ENCODE results near the gene AKR7A3.

The AKR7A3 gene

DNA sequence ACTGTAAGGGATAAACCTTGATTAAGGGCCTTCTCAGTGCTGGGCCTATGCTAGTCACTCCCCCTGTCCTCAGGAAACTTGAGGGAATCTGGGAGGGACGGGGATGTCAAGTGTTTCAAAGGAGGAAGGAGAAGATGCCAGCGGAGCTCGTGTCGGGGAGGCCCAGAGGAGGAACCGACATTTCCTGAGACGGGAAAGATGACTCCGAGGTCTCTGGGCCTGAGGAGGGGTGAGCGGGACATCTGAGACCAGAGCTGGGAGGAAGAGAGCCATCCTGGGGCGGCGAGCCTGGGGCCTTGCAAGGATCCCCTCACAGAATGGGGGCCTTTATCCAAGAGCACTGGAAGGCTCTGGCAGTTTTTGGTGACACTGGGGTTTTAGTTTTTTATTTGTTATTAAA is 33.9 kb upstream of the AKR7A3 start:
- Histone ChIP-seq H3K4me3 (no peak overlapping the region), H3K27ac (no peak overlapping the region)

DNA sequence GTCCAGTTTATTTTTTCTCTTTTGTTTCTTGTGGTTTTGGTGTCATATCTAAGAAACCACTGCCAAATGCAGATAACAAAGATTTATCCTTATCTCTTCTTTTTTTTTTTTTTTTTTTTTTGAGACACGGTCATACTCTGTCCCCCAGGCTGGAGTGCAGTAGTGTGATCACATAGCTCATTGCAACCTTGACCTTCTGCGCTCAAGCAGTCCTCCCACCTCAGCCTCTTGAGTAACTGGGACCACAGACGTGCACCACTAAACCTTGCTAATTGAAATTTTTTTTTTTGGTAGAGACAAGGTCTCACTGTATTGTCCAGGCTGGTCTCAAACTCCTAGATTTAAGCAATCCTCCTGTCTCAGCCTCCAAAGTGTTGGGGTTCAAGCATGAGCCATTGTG is 32.5 kb upstream of the AKR7A3 start:
- H3K4me3 ChIP-seq, result no peak overlapping the region
- no peak overlapping the region for H3K27ac ChIP-seq

DNA sequence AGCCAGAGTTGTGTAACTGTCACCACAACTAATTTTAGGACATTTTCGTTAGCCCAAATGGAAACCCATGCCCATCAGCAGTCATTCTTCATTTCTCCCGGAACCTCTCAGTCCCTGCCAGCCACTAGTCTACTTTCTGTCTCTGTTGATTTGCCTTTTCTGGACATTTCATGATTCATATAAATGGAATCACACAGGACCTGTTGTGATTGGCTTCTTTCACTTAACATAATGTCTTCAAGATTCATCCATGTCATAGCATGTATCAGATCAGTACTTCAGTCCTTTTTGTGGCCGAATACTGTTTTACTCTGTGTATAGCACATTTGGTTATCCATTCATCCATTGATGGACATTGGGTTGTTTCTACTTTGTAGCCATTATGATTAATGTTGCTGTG is 30.6 kb upstream of the AKR7A3 start:
- Histone ChIP-seq H3K4me3 (no peak overlapping the region), H3K27ac (no peak overlapping the region)

DNA sequence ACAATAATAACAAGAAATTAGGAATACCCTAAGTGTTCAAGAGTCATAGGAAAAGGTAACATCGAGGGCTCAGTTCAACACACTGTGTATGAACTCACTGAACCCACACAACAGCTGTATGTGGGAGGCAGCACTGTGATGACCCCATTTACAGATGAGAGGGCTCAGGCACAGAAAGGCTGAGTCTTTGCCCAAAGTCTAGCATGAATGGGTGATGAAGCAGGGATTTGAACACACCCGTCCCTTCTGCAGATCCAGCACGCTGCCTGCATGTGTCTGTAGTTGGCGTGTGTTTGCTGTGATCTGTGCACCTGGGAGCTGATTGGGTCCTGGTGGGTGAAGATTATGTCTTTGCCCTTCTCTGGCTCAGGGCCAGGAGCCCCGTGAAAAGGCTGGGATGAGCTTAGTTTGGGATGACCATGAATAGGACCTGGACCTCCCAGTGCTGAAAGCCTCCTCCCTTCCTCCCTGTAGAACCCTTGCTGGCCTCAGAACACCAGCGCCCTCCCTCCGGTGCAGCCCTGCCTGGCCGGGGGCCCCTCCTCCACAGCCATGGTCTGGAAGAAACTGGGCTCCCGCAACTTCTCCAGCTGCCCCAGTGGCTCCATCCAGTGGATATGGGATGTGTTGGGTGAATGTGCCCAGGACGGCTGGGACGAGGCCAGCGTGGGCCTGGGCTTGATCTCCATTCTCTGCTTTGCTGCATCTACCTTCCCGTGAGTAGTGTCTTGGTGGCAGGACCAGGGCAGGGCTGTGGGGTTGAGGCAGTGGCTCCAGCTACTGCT is 28.7 kb upstream of the AKR7A3 start:
- Histone ChIP-seq H3K4me3 (no peak overlapping the region), H3K27ac (no peak overlapping the region)

DNA sequence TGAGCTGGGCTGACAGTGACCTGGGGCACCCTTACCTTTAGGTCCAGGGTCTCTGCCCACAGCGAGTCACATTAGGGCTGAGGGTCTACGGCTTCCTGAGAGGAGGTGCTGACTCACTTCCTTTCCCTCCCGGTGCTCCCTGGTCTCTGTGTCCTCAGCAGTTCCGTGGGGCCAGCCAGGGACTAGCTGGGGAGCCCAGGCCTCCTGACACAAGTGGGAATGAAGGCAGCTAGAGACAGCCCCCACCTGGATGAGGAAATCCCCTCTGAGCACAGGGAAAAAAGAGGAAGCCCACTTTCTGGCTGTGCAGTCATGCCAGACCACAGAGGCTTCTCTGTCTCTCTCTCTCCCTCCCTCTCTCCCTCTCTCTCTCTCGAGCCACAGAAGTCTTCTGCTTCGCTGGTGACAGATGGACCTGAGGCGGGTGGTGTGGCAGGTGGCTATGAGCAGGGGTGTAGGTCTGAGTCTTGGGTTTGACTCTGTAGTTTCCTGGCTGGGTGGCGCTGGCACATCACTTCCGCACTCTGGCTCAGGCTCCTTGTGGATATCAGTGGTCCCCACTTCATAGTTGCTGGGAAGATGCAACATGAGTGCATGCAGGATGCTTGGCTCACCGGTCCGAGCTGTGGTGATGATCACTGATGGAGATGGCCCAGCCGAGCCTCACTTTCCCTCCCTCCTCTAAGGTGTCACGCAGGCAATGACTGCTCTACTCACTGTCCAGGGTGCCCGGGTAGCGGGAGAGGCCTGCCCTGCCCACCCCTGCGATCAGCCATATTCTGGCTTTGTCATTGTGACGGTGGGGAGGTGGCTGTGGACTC is 27.0 kb upstream of the AKR7A3 start:
- Histone ChIP-seq H3K27ac (peak overlapping the region in 2 of 21 experiments; percentile 10 to 49), H3K4me3 (no peak overlapping the region)

DNA sequence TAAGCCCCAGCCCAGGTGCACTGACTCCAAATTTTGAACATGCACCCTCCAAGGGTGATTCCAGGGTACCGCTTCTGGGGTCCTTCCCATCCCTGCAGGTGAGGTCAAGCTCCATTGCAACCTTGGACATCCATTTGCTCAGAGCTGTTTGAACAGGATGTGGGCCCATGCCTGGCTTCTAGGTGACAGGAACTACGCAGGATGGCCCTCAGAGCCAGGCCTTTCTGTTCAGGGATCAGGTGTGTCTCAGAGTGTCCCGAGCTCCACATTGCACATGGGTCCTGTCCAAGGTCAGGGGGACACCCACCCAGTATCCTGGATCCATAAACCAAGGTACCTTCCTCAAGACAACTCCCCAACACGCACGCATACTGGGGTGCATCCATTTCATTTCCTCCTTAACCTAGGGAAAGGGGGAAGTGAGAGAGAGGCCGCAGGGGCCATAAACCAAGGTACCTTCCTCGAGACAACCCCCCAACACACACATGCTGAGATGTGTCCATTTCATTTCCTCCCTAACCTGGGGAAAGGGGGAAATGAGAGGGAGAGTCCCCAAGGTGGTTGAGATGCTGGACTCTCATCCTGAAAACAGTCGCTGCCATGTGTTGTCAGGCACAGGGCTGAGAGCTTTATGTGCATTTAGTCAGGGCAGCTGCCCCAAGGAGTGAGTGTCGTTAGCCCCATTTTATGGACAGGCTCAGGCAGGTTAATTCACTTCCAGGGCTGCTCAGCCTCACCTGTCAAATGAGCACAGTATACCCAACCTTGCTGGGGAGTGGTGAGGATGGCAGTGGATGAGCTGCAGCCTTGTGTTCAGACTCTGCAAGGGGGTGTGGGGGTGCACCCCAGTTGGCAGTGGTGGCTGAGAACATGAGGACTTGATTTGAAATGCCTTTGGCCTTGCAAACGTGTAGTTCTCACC is 25.7 kb upstream of the AKR7A3 start:
- H3K27ac ChIP-seq, result peak overlapping the region in 2 of 21 experiments; percentile 17 to 26
- H3K4me3 ChIP-seq, result no peak overlapping the region

DNA sequence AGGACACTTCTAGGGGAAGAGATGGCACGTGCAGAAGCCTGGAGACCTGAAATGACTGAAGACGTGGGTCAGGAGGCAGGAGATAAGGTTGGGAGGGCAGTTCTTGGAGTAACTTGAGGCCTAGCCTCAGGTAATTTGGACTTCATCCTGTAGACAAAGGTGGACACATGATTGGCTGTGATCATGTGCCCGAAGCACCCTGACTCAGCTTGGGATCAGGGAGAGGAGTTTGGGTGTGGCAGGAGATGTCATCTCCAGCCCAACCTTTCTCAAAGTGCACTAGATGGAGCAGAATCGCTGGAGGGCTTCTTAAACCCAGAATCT is 25.0 kb upstream of the AKR7A3 start:
- Histone ChIP-seq H3K4me3 (no peak overlapping the region), H3K27ac (peak overlapping the region in 3 of 21 experiments; percentile 91 to 96 (median 96))

DNA sequence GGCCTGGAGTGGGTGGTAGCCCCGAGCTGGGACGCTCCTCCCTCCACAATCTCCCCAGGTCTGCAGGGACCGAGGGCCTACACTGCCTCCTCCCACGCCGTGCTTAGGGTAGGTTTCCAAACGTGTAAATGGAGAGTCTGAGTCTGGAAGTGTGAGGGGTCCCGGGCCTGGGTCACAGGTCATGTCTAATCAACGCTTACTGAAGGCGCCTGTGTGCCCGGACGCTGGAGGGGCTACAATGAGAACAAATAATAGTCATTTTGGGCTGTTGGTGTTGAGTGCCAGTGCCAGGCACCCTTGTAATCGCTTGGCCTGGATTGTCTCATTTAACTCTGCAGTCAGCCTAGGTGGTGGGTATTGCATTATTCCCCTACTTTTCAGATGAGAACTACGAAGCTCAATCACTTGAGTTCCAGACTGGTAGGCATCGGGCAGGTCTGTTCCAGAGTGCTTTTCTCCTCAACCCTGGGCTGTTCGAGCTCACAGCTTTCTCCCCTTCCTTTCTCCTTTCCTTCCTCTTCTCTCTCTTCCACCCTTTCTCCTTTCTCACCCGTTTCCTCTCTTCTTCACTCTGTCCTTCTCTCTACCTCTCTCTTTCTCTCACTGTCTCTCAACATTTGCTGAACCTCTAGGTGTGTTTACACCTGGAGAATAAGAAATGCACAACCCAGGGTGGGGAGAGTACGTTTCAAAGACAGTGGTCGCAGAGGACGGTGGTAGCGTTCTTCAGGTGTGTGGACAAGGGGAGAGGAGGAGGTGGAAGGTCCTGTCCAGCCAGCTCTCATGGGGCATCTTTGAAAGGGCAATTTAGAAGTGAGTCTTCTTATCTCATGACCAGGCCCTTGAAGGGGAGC is 24.4 kb upstream of the AKR7A3 start:
- H3K4me3 ChIP-seq, result peak overlapping the region; percentile 56 to 95 (median 91)
- H3K27ac ChIP-seq, result peak overlapping the region in 20 of 21 experiments; percentile 77 to 98 (median 92)

DNA sequence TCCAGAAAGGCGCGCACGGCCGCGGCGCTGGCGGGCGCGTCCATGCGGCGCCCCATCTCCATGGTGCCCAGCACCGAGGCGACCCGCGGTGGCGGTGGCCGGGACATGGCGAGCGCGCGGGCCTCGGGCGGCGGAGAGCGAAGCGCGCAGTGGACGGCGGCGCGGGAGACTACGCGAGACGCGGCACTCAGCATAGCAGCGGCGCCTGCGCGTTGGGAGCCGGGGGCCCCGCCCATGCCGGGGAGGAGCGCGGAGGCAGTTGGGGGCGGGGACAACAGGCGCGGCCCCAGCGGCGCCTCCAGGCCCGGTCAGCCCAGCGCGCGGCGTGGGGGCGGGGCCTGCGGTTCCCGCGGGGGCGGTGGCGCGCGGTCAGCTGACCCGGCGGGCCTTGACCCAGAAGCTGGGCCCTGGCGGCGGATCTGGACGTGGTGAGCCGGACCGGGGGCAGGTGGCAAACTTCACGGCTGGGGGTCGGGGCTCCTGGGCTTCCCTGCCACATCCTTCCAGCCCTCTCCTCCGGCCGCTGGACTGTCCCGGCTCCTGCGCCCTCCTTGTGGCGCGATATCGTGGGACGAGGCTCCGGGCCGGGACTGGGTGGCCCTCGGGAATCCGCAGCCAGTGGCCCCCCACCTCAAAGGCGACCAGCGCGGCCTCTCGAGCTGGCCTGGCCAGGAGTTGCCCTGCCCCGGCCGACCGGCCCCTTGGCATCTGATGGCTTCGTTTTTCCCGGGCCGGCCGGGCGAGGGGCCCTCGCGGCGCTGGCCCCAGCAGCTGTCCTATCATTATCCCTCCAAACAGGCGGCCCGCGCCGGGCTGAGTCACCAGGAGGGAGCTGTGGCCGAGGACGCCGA is 23.6 kb upstream of the AKR7A3 start, which contains the start of the genes AKR7A2 and SLC66A1:
AKR7A2 (minus strand) TSS at position 214 of the 851 bp plus-strand sequence; CDS start at position 194, 20 bp downstream.
SLC66A1 (plus strand) TSS at position 396 of the 851 bp plus-strand sequence. CDS start 5,352 bp downstream, outside the sequence.
- Histone ChIP-seq H3K4me3 (peak within 1 kb of the TSS; percentile 56 to 95 (median 91)), H3K27ac (peak within 1 kb of the TSS; percentile 55 to 98 (median 92))

DNA sequence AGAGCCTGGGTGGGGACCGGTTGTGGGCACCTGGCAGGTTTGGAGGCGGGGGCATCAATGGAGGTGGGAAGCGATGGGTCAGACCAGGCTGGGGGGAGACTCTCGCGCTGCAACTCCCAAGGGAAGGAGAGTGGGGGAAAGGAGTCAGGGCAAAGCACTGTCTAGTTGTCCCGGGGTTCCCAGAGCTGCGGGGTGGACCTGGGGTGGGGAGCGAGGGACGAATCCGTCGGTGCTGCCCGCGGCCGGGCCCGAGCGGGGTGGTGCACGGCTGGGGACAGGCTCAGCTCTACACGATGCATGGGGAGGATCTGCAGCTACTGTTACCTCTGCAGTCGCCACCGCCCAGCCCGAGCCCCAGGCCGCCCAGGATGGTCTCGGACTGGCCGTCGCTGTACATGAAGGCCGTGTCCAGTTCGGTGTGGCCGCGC is 22.9 kb upstream of the AKR7A3 start:
- H3K4me3 ChIP-seq, result peak overlapping the region; percentile 56 to 95 (median 91)
- H3K27ac ChIP-seq, result peak overlapping the region; percentile 38 to 98 (median 89)

DNA sequence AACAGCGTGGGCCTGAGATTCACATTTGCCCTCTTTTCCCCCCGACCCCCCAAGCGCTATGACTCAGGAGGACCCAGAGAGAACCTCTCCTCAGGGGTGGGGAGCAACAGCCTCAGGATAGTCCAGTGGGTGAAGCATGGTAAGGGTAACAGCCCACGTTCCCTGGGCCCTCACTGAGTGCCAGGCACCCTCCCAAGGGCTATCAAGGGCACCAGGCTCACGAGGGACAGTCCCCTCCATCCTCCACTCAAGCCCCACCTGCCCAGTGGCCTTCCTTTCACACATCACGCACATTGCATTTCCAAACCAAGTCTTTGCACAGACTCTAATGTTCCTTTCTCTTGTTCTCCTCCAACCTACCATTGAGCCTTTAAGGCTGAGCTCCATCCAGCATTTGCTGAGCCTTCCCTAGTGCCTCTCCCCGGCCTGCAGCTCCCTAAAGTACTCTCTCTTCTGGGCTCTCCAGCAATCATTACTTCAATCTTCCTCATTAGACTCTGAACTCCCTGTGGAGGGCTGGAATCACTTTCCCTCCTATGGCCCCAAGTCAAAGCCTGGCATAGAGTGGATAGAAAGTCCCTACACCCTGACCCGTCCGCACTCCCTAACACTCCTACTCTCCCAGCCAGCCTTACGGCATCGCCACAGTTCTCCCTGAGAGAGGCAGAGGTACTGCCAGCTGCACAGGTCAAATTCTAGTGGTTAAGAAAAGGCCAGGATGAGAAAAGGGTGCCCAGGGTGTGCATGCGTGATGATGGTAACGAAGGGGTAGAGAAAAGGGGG is 22.3 kb upstream of the AKR7A3 start:
- Histone ChIP-seq H3K27ac (peak overlapping the region in 18 of 21 experiments; percentile 41 to 98 (median 90)), H3K4me3 (peak overlapping the region; percentile 56 to 95 (median 91))

DNA sequence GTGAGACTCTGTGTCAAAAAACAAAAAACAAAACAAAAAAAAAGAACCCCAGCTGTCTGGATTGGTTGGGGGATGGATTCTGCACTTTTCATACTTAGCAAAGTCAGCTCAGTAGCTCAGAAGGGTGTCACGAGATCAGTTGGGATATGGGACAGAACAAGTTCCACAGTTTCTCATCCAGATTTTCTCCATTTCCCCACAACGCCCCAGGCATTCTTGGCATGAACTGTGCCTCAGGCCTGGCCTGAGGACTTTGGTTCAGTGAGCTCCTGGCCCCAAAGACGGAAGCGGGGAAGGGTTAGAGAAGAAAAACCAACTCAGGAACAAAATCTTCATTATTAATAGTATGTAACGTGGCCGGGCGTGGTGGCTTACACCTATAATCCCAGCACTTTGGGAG is 21.5 kb upstream of the AKR7A3 start:
- Histone ChIP-seq H3K4me3 (no peak overlapping the region), H3K27ac (peak overlapping the region in 1 of 21 experiments; percentile 41)

DNA sequence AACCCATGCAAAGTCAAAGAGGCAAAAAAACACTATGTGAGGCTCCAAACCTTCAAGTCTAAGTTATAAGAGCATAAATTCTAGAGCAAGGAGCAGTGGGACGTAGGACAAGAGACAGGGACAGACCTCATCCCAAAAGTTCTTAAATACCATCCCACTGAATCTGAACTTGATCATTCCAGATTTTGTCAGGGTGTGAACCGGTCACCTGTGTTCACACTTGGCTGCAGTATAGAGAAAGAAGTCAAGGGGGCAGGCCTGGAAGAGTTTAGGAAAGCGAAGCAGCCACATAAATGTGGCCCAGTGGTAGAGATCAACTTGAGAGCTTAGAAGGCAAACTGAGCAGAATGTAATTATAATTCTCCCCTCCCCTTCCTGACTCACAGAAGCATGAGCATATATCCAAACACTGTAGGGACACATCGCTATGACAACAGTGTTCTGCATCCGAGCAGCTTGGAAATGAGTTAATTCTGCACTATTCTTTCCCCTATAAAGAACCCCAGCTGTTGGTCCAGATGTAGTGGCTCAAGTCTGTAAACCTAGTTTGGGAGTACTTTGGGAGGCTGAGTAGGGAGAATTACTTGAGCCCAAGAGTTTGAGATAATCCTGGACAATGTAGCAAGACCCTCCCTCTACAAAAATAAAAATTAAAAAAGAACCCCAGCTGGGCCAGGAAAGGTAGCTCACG is 20.7 kb upstream of the AKR7A3 start:
- no peak overlapping the region for H3K4me3 ChIP-seq
- H3K27ac ChIP-seq, result no peak overlapping the region

DNA sequence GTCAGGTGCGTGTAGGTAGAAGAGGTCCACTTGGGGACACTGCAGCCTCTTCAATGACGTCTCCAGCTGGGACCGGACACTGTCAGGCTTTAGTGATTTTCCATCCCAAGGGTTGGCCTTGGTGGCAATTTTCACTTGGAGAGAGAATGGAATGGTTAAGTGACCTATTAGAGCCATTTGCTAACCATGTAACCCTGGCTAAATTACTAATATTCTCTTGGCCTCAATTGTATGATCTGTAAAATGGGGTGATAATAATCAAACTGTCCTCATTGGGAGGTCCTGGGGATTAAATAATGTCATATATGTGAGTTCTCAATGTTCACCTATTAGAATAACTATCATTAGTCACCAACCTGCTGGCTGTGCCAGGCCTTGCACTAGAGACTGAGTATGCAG is 19.9 kb upstream of the AKR7A3 start:
- Histone ChIP-seq H3K4me3 (no peak overlapping the region), H3K27ac (no peak overlapping the region)

DNA sequence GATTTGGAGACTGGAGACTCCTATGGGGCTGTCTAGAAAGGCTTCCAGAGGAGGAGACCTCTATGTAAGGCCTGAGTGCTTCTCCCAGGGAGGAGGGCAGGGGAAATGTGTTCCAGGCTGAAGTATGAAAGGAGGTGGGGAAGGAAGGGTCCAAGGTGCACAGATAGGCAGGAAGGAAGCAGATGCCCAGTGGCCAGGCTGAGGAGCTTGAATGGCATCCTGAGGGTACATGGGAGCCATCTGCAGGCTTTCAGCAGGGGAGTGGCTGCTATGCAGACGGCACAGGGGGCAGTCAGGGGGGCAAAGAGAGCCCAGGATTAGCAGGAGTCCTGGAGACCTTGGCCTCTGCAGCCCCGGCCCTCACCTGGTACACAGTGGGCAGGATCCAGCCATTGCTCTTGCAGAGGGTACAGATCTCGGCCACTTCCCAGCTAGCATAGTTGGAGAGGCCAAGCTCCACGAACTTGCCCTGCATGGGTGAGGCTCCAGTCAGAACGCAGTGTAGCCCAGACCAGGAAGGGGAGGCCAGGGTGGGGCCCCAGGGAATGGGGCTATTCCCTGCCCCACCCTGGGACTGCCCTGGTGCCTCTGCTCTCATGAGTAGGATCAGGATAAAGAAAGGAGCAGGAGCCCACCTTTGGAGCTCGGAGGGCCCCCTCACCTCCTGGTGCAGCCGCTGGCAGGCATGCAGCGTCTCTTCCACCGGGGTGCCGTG is 19.4 kb upstream of the AKR7A3 start:
- no peak overlapping the region for H3K27ac ChIP-seq
- no peak overlapping the region for H3K4me3 ChIP-seq

DNA sequence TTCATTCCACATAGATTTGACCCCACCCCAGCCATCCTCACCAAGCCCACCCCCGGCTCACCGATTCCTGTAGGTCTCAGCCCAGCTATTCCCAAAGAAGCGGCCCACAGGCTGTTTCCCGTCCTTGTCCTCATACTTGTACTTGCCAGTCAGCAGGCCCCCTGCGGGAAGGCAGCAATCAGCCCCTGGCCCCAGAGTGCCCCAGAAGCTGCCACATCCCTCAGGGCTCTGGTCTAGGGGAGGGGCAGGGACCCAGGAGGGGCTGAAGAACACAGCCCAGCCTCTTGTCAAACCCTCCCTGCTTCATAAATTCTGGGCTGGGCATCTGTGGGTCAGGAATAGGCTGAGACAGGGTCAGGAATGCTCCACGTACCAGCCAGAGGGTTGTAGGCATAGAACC is 18.4 kb upstream of the AKR7A3 start:
- Histone ChIP-seq H3K4me3 (no peak overlapping the region), H3K27ac (no peak overlapping the region)
